ENCODE data around the gene MAP2K3. TPM values are rescaled to one million over a fixed set of nuclear protein-coding genes. Genes with fewer than 3 reads are reported as not detected.

MAP2K3 gene
- 90.4 to 135 TPM (median 107 TPM) in 5 replicates for total RNA-seq (2022; extraction: Qiagen RNA extraction; ENCODE audit: low read depth)

GRCh38 chr17:21284319-21285163 is at the start of gene MAP2K3:
Gene MAP2K3 (plus strand): TSS chr17:21284711. CDS start chr17:21284921, 210 bp downstream.

GRCh38 chr17:21252796-21253645 is 31.5 kb upstream of the MAP2K3 start, which contains the start of gene NATD1:
Gene NATD1 (minus strand): TSS chr17:21253410. CDS start chr17:21253264, 146 bp downstream.

Other genes starting within 250 kb of the MAP2K3 start
- 116 to 131 TPM (median 124 TPM) in 5 replicates for gene USP22, start 241.7 kb upstream of the MAP2K3 start, total RNA-seq (2022; extraction: Qiagen RNA extraction; ENCODE audit: low read depth)
- gene DHRS7B, start 157.7 kb upstream of the MAP2K3 start, total RNA-seq (2022; extraction: Qiagen RNA extraction; ENCODE audit: low read depth) = 18.0 to 21.4 TPM (median 18.6 TPM) in 5 replicates
- 56.4 to 71.3 TPM (median 70.8 TPM) in 5 replicates for gene TMEM11, start 70.5 kb upstream of the MAP2K3 start, total RNA-seq (2022; extraction: Qiagen RNA extraction; ENCODE audit: low read depth)
- 2.5 to 3.8 TPM (median 3.5 TPM) in 5 replicates for gene NATD1, start 31.3 kb upstream of the MAP2K3 start, total RNA-seq (2022; extraction: Qiagen RNA extraction; ENCODE audit: low read depth)
- 1.2 to 1.6 TPM (median 1.5 TPM) in 5 replicates for gene KCNJ12, start 91.6 kb downstream of the MAP2K3 start, total RNA-seq (2022; extraction: Qiagen RNA extraction; ENCODE audit: low read depth)

Measured in A549 treated with GW870086 at 1 μM for 4 hours (cell line).